Activated naive CD8-positive, alpha-beta T cell treated with anti-CD3 and anti-CD28 coated beads, Interleukin-2, amount 50 U/mL, for 24 hours (primary cell): ENCODE data around the gene ADA.

ENCODE experiments used
- ATAC-seq: fragments of 150-1000 bp; cut with Tn5 transposase; one replicate; pipeline ENCODE4 v1.10.0; 2021
- DNase-seq: peaks from one replicate; pipeline ENCODE4 v3.0.0; 2021
- H3K27ac Mint-ChIP-seq: one replicate; pipeline ENCODE4 v1.8.0; 2021; ENCODE audit warnings: mild to moderate bottlenecking, mixed read lengths
- H3K27me3 Mint-ChIP-seq: one replicate; pipeline ENCODE4 v1.8.0; 2021; ENCODE audit warnings: mixed read lengths
- H3K36me3 Mint-ChIP-seq: one replicate; pipeline ENCODE4 v1.8.0; 2021; ENCODE audit warnings: low read depth, mixed read lengths
- H3K4me1 Mint-ChIP-seq: one replicate; pipeline ENCODE4 v1.8.0; 2021; ENCODE audit warnings: mixed read lengths
- H3K4me3 Mint-ChIP-seq: one replicate; pipeline ENCODE4 v1.8.0; 2021; ENCODE audit warnings: mild to moderate bottlenecking, moderate library complexity, mixed read lengths
- H3K9me3 Mint-ChIP-seq: one replicate; pipeline ENCODE4 v1.8.0; 2021; ENCODE audit warnings: mixed read lengths

ADA gene

GRCh38 chr20:44585057-44585963, 66.2 kb downstream of the ADA start:
- ATAC-seq (no peak), DNase-seq (no peak)
- Mint-ChIP-seq H3K9me3 (no peaks in the 10 kb centered on the region), H3K4me1 (peaks cover 17% of the 10 kb centered on the region), H3K27me3 (no peaks in the 10 kb centered on the region), H3K36me3 (peaks cover 2% of the 10 kb centered on the region), H3K4me3 (peak overlapping the region; percentile 30), H3K27ac (peak overlapping the region; percentile 33)

GRCh38 chr20:44584162-44584561, 67.3 kb downstream of the ADA start:
- Mint-ChIP-seq H3K4me1 (peaks cover 22% of the 10 kb centered on the region), H3K27me3 (no peaks in the 10 kb centered on the region), H3K27ac (no peak overlapping the region), H3K9me3 (no peaks in the 10 kb centered on the region), H3K4me3 (peak overlapping the region; percentile 60), H3K36me3 (peaks cover 2% of the 10 kb centered on the region)
- ATAC-seq = no peak
- no peak for DNase-seq

- no peak for ATAC-seq
- H3K4me3 Mint-ChIP-seq = peak overlapping the region; percentile 60
- peaks cover 23% of the 10 kb centered on the region for H3K4me1 Mint-ChIP-seq
- H3K27me3 Mint-ChIP-seq = no peaks in the 10 kb centered on the region
- peaks cover 2% of the 10 kb centered on the region for H3K36me3 Mint-ChIP-seq
- no peak overlapping the region for H3K27ac Mint-ChIP-seq
- H3K9me3 Mint-ChIP-seq = no peaks in the 10 kb centered on the region
- no peak for DNase-seq
Observed at GRCh38 chr20:44583157-44583556, 68.3 kb downstream of the ADA start.

- DNase-seq = no peak
- no peaks in the 10 kb centered on the region for H3K9me3 Mint-ChIP-seq
- no peak for ATAC-seq
- peak within 1 kb of the TSS; percentile 50 for H3K27ac Mint-ChIP-seq
- H3K27me3 Mint-ChIP-seq = no peaks in the 10 kb centered on the region
- H3K4me1 Mint-ChIP-seq = peaks cover 23% of the 10 kb centered on the region
- no peaks in the 10 kb centered on the region for H3K36me3 Mint-ChIP-seq
- H3K4me3 Mint-ChIP-seq = peak within 1 kb of the TSS; percentile 60
Observed at GRCh38 chr20:44582311-44583025, 69.0 kb downstream of the ADA start, which contains the start of gene PKIG. PKIG (plus strand) TSS chr20:44582579; CDS start chr20:44614557, 31,978 bp downstream.

- Mint-ChIP-seq H3K4me3 (no peak overlapping the region), H3K9me3 (no peaks in the 10 kb centered on the region), H3K4me1 (peaks cover 32% of the 10 kb centered on the region), H3K36me3 (no peaks in the 10 kb centered on the region), H3K27ac (no peak overlapping the region), H3K27me3 (no peaks in the 10 kb centered on the region)
- DNase-seq = no peak
- ATAC-seq = no peak
Observed at GRCh38 chr20:44581515-44581914, 70.0 kb downstream of the ADA start.

- no peak for DNase-seq
- Mint-ChIP-seq H3K9me3 (no peaks in the 10 kb centered on the region), H3K36me3 (no peaks in the 10 kb centered on the region), H3K27me3 (no peaks in the 10 kb centered on the region), H3K4me3 (no peak overlapping the region), H3K4me1 (peaks cover 38% of the 10 kb centered on the region), H3K27ac (no peak overlapping the region)
- no peak for ATAC-seq
Observed at GRCh38 chr20:44580581-44581268, 70.8 kb downstream of the ADA start.

GRCh38 chr20:44579313-44580081, 72.0 kb downstream of the ADA start:
- Mint-ChIP-seq H3K36me3 (no peaks in the 10 kb centered on the region), H3K4me3 (no peak overlapping the region), H3K9me3 (no peaks in the 10 kb centered on the region), H3K27me3 (no peaks in the 10 kb centered on the region), H3K27ac (no peak overlapping the region), H3K4me1 (peaks cover 33% of the 10 kb centered on the region)
- DNase-seq (no peak), ATAC-seq (no peak)

- Mint-ChIP-seq H3K27me3 (no peaks in the 10 kb centered on the region), H3K27ac (no peak overlapping the region), H3K9me3 (no peaks in the 10 kb centered on the region), H3K36me3 (no peaks in the 10 kb centered on the region), H3K4me1 (peaks cover 32% of the 10 kb centered on the region), H3K4me3 (no peak overlapping the region)
- DNase-seq (no peak), ATAC-seq (peak; percentile 73)
Observed at GRCh38 chr20:44576297-44576696, 75.2 kb downstream of the ADA start.

GRCh38 chr20:44574372-44574771, 77.1 kb downstream of the ADA start:
- no peak for DNase-seq
- H3K27me3 Mint-ChIP-seq = no peaks in the 10 kb centered on the region
- no peaks in the 10 kb centered on the region for H3K36me3 Mint-ChIP-seq
- ATAC-seq = no peak
- H3K27ac Mint-ChIP-seq = no peak overlapping the region
- no peak overlapping the region for H3K4me3 Mint-ChIP-seq
- no peaks in the 10 kb centered on the region for H3K9me3 Mint-ChIP-seq
- peaks cover 24% of the 10 kb centered on the region for H3K4me1 Mint-ChIP-seq

GRCh38 chr20:44573501-44573869, 78.0 kb downstream of the ADA start:
- H3K4me3 Mint-ChIP-seq = no peak overlapping the region
- no peak for ATAC-seq

GRCh38 chr20:44572551-44573500, 78.7 kb downstream of the ADA start:
- ATAC-seq (no peak), DNase-seq (no peak)
- H3K27me3 Mint-ChIP-seq = no peaks in the 10 kb centered on the region
- H3K9me3 Mint-ChIP-seq = no peaks in the 10 kb centered on the region
- H3K36me3 Mint-ChIP-seq = no peaks in the 10 kb centered on the region
- H3K4me3 Mint-ChIP-seq = no peak overlapping the region
- peaks cover 22% of the 10 kb centered on the region for H3K4me1 Mint-ChIP-seq
- no peak overlapping the region for H3K27ac Mint-ChIP-seq

More at GRCh38 chr20:44573501-44573869, 78.0 kb downstream of the ADA start:
- Mint-ChIP-seq H3K4me1 (peaks cover 23% of the 10 kb centered on the region), H3K27ac (no peak overlapping the region), H3K36me3 (no peaks in the 10 kb centered on the region), H3K9me3 (no peaks in the 10 kb centered on the region), H3K27me3 (no peaks in the 10 kb centered on the region)
- DNase-seq = no peak

GRCh38 chr20:44571362-44571988, 80.0 kb downstream of the ADA start:
- Mint-ChIP-seq H3K27me3 (no peaks in the 10 kb centered on the region), H3K27ac (no peak overlapping the region)
- no peak for ATAC-seq

GRCh38 chr20:44570367-44570766, 81.1 kb downstream of the ADA start:
- no peaks in the 10 kb centered on the region for H3K9me3 Mint-ChIP-seq
- H3K36me3 Mint-ChIP-seq = no peaks in the 10 kb centered on the region
- no peaks in the 10 kb centered on the region for H3K27me3 Mint-ChIP-seq
- no peak for DNase-seq
- no peak overlapping the region for H3K4me3 Mint-ChIP-seq
- no peak for ATAC-seq
- peaks cover 3% of the 10 kb centered on the region for H3K4me1 Mint-ChIP-seq
- H3K27ac Mint-ChIP-seq = no peak overlapping the region

More at GRCh38 chr20:44571362-44571988, 80.0 kb downstream of the ADA start:
- DNase-seq = no peak
- H3K9me3 Mint-ChIP-seq = no peaks in the 10 kb centered on the region
- peaks cover 10% of the 10 kb centered on the region for H3K4me1 Mint-ChIP-seq
- H3K36me3 Mint-ChIP-seq = no peaks in the 10 kb centered on the region
- H3K4me3 Mint-ChIP-seq = no peak overlapping the region
